Stimulated activated CD8-positive, alpha-beta memory T cell treated with anti-CD3 and anti-CD28 coated beads, Interleukin-7, amount 100 ng/mL, for 24 hours (primary cell): ENCODE results near the gene SUPV3L1.
A peak's percentile ranks its signal among the peaks of the same experiment; 100 is the strongest.
"Not testable (repeated sequence)": the region's sequence is repeated elsewhere in the genome, so short reads cannot be mapped to it uniquely, and the experiment has no call there.

Experiments used
- DNase-seq: peaks from one replicate; pipeline ENCODE4 v3.0.0-alpha.2; 2020; ENCODE audit warnings: low read depth

SUPV3L1 gene

DNA sequence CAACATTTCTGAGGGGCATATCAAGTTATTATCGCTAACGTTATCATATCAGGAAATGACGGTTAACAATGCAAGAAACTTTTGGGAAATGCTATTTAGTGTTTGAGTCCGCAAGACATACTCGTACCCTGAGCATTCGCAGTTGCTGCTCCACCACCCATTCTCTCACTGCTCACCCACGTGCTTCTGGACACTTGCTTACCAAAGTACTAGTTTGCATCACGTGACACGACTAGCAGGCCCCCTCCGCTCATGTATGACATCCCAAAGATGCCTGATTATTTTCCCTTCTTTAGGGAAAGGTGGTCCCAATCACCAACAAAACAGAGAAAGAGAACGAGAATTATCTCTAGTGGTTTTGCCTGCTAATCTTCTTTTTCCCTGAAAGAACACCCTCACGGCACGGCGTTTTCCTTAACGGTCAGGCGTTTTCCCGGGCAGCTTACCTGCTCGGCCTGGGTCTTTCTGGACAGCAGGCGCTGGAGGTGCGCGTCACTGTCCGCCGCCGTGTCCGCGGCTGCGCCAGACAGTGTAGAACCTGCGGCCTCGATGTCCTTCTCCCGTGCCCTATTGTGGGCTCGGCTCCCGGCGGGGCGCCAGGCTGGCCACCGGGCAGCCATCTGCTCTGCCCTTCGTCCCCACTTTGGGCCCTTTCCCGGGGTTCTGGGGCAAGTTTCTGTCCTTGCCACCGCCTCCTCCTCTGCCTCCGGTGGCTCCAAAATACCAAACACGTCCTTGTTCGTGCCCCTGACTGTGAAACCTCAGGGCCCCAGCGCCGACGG lies at the start of gene SUPV3L1:
TSS of gene SUPV3L1 (plus strand) at position 492 of the 782 bp plus-strand sequence. CDS start at position 550, 58 bp downstream.
- peak; percentile 72 for DNase-seq

DNA sequence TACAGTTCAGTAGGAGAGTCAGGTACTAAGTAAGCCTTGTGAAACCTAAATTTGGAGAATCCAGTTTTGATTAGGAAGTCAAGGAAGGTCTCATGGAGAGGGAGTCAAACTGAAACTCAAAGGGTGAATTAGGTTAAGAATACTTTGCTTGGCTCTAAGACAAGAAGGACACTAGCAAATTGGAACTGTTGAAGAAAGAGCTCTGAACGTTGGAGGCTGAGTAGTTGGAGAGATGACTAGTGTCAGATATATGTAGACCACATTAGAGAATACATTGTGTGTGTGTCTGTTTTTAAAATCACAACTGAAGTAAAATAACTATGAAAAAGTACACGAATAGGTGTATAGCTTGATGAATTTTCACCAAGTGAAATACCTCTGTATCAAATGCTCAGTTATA lies 49.8 kb upstream of the SUPV3L1 start:
- DNase-seq: no peak

DNA sequence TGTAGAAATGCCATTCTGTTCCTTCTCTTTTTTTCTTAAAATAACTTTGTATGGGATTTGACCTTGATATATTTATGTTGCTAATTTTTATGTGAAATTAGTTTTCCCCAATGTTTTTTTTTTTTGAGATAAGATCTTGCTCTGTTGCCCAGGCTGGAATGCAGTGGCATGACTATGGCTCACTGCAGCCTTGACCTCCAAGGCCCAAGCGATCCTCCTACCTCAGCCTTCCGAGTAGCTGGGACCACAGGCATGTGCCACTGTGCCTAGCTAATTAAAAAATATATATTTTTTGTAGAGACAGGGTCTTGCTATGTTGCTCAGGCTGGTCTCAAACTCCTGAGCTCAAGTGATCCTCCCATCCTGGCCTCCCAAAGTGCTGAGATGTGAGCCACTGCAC lies 40.1 kb upstream of the SUPV3L1 start:
- no peak for DNase-seq

DNA sequence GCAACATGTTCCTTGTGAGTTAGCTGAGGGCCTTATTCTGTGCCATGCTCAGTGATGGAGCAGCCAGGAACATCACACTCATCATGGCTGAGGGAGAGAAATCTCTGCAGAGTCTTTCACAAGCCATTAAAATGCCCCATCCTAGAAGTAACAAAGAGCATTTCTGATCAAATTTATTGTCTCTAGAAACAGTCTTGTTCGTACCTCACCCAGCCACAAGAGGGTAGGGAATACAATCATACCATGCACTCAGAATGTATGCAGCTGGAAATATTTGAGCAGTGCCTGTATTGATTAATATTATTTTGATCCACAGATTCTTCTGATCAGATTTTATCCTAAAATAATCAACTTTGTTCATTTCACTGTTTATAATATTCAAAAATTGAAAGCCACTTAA lies 38.7 kb upstream of the SUPV3L1 start:
- DNase-seq: no peak

DNA sequence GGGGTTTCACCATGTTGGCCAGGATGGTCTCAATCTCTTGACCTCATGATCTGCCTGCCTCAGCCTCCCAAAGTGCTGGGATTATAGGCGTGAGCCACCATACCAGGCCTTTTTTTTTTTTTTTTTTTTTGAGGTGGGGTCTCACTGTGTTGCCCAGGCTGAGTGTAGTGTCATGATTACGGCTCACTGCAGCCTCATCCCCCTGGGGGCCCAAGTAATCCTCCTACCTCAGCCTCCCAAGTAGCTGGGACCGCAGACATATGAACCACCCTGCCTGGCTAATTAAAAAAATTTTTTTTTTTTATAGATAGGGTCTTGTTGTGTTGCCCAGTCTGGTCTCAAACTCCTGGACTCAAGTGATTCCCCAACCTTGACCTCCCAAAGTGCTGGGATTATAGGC lies 38.0 kb upstream of the SUPV3L1 start:
- not testable (repeated sequence) for DNase-seq

DNA sequence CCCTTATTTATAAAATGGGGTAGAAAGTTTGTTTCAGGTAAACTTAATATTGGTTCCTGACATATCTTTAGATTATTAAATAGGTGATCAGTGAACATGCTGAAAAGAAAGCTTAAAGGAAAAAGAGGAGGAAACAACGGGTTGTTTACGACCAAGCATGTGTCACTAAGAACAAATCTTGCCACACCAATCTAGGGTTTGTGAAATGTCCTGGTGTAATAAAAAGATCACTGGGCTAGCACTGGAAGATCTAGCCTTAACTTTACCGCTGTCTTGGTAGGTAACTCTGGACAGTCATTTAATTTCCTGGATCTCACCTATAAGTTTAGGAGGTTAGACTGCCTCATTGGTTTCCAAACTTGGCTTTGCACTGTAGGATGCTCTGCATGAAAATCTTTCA lies 37.1 kb upstream of the SUPV3L1 start:
- no peak for DNase-seq

DNA sequence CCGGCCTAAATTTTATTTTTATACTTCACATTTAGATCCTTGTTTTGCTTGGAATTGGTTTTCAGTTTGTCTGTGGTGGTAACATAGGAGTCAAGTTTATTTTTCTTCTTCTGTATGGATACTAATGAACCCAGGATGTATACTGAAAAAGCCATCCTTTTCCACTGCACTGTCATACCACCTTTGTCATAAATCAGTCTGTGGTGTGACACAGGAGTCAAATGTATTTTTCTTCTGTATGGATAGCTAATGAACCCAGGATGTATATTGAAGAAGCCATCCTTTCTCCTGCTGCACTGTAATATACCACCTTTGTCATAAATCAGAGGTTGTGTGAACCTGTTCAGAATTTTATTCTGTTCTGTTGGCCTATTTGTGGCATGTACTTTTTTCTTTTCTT lies 34.7 kb upstream of the SUPV3L1 start:
- DNase-seq: no peak

DNA sequence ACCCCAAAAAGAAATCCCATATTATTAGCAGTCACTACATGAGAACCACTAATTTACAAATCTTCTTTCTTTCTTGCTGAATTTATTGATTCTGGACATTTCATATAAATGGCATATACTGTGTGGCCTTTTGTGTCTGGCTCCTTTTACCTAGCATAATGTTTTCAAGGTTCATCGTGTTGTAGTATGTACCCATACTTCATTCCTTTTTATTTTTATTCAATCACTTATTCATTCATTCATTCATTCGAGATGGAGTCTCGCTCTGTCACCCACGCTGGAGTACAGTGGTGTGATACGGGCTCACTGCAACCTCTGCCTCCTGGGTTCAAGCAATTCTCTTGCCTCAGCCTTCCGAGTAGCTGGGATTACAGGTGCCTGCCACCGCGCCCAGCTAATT lies 34.2 kb upstream of the SUPV3L1 start:
- DNase-seq: no peak

DNA sequence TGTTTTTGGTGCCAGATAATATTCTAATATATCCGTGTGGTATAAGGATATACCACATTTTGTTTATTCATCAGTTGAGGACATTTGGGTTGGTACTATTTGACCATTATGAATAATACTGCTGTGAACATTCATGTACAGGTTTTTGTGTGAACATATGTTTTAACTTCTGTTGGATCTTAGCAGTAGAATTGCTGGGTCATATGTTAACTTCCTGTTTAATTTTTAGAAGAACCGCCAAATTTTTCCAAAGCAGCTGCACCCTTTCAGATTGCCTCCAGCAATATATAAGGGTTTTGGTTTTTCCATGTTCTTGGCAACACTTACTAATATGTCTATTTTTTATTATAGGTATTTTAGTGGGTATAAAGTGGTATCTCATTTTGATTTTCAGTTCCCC lies 33.3 kb upstream of the SUPV3L1 start:
- DNase-seq: no peak

DNA sequence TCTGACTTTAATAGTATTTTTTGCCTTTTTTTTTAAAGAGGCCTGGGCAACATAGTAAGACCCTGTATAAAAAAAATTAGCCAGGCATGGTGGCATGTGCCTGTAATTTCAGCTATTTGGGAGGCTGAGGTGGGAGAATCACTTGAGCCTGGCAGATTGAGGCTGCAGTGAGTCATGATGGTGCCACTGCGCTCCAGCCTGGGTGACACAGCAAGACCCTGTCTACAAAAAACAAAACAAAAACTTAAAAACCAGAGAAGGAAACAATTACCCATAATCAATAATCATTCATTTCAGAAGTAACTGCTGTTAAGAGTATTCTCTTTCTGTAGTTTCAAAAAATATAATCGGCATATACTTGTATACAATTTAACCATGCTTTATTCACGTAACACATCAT lies 28.1 kb upstream of the SUPV3L1 start:
- DNase-seq: no peak

DNA sequence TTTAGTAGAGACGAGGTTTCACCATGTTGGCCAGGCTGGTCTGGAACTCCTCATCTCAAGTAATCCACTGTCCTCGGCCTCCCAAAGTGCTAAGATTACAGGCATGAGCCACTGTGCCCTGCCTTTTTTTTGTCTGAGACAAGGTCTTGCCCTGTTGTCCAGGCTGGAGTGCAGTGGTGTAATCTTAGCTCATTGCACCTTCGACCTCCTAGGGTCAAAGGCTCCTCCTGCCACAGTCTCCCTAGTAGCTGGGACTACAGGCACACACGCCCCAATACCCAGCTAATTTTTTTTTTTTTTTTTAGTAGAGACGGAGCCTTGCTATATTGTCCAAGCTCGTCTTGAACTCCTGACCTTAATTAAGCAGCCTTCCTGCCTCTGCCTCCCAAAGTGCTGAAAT lies 26.8 kb upstream of the SUPV3L1 start:
- DNase-seq: no peak

DNA sequence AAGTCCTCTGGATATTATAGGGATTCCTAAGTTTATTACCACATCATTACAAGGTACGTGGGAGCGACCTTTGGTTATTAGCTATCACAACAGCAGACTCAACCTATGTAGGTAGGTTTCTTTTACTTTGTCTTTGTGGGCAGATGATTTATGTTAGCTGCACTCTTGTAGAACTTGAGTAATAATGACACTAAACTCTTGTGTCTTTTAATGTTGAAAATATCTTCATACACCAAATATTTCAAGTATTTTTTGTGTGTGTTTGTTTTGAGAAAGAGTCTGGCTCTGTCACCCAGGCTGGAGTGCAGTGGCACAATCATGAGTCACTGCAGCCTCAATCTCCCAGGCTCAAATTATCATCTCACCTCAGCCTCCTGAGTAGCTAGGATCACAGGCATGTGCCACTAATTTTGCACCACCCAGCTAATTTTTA lies 19.2 kb upstream of the SUPV3L1 start:
- no peak for DNase-seq

DNA sequence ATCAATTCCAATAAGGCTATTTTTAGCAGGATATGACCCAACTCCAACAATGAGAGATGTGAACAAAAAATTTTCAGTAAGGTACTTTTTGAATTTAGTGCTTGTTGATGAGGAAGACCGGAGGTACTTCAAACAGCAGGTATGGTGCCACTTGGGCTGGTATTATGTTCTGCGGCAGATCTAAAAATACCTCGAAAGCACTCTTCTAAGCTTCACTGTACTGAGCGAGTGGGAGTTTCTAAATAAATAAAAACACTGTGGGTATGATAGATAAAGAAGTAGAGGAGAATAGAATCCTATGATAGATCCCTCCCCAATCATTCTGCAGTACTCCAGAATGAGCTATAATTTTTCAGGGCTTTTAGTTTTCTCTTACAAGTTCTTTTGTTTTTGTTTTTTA lies 11.5 kb upstream of the SUPV3L1 start:
- DNase-seq: no peak

DNA sequence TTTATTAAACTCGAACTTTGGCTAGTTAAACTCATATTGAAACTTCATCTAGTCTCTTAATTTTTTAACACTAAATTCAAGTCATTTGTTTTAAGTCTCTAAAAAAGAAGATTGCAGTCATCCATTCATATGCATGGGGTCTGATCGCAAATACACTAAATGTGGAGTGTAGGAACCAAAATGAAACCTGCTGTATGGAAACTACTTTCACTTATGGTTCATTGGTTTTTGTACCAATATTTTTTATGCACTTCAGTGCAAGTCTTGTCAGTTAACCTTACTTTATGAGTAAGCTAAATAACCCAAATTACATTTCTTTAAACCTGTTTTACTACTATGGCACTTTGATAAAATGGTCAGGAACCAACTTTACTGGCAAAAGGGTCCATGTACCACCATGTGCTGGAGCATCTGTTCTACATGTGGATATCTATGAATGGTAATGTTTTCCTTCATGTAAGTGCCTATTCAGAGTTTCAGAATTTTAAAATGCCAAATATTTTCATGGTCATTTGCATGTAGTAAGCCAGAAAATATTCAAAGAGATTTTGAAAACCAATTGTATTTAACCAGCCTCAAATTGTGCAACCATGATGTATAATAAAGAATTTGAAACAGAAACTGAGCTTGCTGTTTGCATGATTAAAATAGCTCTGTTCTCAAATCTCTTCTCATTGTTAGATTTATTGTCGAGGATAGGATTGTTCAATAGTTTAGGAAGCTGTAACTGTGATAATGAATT lies 7.6 kb upstream of the SUPV3L1 start:
- DNase-seq: no peak

DNA sequence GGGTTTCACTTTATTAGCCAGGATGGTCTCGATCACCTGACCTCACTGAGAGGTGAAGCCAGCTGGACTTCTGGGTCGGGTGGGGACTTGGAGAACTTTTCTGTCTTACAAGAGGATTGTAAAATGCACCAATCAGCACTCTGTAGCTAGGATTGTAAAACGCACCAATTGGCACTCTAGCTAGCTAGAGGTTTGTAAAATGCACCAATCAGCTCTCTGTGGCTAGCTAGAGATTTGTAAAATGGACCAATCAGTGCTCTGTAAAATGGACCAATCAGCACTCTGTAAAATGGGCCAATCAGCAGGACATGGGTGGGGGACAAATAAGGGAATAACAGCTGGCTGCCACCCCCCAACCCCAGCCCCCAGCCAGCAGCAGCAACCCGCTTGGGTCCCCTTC lies 4.7 kb upstream of the SUPV3L1 start:
- DNase-seq: not testable (repeated sequence)

DNA sequence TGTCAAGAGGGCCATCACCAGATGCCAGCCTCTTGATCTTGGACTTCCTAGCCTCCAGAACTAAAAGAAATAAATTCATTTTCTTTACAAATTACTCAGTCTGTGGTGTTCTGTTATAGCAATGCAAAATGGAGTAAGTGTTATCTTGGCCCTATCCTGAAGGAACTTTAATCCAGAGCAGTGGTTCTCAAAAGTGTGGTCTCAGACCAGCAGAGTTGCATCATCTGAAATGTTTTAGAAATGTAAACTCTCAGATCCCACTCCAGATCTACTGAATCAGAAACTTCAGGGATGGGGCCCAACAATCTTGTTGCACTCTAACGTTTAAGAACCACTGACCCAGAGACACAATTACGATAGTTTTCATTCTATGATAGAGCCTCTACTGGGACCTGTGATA lies 3.2 kb upstream of the SUPV3L1 start:
- no peak for DNase-seq

DNA sequence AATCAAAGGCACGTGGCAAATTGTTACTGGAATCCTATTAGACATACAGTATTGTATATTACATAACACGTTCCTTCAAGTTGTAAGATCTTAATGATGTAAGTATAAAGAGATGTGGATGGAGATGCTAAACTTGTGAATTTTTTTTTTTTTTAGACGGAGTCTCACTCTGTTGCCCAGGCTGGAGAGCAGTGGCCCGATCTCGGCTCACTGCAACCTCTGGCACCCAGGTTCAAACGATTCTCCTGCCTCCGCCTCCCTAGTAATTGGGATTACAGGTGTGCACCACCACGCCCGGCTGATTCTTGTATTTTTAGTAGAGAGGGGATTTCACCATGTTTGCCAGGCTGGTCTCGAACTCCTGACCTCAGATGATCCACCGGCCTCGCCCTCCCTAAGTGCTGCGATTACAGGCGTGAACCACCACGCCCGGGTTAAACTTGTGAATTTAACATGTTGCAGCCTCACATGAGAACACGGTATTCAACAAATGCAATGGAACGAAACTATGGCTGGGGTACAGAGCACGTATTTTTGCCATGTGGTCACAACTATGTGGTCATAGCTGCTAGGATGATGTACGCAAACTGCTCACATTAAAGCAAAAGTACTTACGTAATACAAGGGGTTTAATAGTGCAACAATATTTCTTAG lies 818 bp upstream of the SUPV3L1 start:
- DNase-seq: peak; percentile 2

DNA sequence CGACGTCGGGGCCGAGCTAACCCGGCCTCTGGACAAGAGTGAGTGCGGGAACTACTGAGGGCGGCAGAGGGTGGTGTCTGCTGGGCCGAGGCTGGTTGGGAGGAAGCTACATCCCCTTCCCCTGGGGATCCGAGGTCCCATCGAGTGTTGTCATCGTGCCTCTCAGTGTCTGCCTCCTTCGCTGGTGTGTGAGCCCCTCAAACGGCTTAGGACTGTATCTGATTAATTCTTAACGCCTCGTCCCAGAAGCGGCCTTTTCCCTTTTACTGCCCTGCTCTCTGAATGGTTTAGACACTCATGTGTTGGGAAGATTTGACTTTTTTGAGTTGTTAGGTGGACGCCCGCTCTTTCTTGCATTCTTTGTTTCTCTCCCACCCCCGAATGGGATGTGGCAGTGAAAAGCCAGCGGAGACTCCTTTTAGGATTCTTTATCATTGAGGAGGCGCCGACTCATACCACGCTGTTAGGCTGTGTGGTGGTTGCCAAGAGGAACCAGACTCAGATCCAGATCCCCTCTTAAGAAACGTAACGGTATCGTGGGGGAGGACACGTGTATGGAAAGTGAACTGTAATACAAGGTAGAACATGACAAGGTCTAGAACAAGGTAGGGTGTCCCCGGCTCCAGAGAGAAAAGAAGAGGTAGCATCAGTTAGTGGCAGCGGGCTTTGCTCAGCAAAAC lies 631 bp downstream of the SUPV3L1 start:
- DNase-seq: no peak

DNA sequence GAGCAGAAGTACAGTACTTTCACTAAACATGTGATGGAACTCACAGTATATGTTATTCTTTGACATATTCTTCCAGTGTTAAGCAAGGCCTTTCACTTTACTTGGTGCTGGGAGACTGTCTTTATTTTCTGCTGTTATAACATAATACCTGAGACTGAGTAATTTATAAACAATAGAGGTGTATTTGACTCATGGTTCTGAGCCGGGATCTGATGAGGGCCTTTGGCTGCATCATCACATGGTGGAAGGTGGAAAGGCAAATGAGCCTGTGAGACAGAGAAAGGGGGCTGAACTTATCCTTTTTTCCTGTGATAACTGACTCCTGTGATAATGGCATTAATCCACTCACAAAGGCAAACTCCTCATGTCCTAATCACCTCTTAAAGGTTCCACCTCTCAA lies 1.4 kb downstream of the SUPV3L1 start:
- no peak for DNase-seq

DNA sequence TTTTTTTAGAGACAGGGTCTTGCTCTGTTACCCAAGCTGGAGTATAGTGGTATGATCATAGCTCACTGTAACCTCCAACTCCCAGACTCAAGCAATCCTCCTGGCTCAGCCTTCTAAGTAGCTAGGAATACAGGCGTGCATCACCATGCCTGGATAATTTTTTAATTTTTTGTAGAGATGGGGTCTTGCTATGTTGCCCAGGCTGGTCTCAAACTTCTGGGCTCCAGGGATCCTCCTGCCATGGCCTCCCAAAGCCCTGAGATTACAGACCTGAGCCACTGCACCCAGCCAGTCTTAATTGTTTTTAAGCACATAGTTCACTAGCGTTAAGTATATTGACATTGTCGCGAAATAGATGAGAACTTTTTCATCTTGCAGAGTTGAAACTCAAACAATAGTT lies 2.0 kb downstream of the SUPV3L1 start:
- no peak for DNase-seq

DNA sequence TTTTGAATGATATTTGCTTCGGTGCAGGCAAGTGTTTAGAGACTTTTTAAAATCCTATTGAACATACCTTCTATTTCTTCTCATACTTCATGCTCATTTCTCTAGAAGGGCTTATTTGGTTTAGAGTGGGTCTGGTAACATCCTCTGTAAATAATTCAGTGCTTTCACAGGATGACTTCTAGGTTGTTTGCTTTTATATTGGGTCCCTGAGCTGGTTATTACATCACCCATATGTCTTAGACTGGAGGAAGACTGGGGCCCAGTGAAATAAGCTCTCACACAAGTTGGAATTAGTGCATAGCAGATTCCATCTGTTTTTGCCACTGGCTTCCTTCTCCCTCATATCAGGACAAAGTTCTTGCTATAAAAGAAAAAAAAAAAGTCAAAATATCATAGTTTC lies 6.5 kb downstream of the SUPV3L1 start:
- DNase-seq: no peak

DNA sequence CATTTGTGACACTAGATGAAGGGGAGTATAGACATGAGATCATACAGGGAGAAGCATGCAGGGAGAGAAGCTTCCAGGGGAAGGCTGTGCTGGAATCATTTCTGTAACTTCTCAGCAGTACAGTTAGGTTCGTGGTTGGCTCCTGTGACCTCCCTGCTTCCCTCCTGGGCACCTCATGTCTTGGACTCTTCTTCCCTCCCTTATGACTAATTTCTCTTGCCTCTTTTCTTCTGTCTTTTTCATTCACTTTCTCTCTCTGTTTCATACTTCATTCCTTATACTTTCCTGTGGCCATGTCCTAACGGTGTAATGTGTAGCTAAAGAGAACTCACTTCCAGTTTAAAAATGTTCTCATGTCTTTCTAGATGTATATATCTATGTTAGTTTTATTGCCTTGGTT lies 21.0 kb downstream of the SUPV3L1 start:
- no peak for DNase-seq

DNA sequence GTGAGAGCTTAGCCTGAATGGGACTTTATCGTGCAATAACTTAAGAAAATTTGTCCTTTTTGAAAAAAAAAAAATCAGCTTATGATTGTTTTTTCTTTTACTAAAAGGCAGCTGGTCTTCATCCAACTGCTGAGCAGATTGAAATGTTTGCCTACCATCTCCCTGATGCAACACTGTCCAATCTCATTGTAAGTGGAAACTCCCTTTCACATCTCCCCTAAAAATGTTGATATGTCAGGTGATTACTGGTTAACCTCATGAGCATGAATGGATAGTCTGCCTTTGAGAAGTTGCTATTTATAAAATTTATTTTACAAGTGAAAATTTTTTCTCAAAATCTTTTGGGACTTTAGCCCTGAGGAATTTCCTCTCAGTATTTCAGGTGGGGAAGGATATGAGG lies 22.3 kb downstream of the SUPV3L1 start:
- no peak for DNase-seq
